Keratinocyte (primary cell): ENCODE measurements around the gene KIF11. TPM values are rescaled to one million over a fixed set of nuclear protein-coding genes. Genes with fewer than 3 reads are reported as not detected.
A peak's percentile ranks its signal among the peaks of the same experiment; 100 is the strongest.

Source experiments
- DNase-seq: peaks from one replicate; pipeline ENCODE4 v3.0.0-alpha.2; 2011; ENCODE audit warnings: low read depth, missing footprints, low spot score
- FAIRE-seq: peaks from 2 replicates; lab custom pipeline; 2011; peaks lifted over from hg19 to GRCh38; lab: Jason Lieb, UNC
- H2AFZ ChIP-seq: 2 replicates; pipeline ENCODE4 v1.6.0; 2012; ENCODE audit warnings: low read length, control low read depth, inconsistent platforms; ENCODE audit not compliant: control insufficient read depth
- H3K27ac ChIP-seq: 2 replicates; pipeline ENCODE4 v1.5.1; 2011; ENCODE audit warnings: low read length; ENCODE audit not compliant: control insufficient read depth, insufficient read depth
- H3K27me3 ChIP-seq: 3 replicates; pipeline ENCODE4 v1.6.0; 2011; ENCODE audit warnings: low read length; ENCODE audit not compliant: control insufficient read depth, insufficient read depth; ENCODE audit errors: extremely low read depth
- H3K36me3 ChIP-seq, 2 experiments: 2 replicates in 1 of 2; 3 replicates in 1 of 2; pipeline ENCODE4 v1.5.1; 2011; ENCODE audit warnings: low read length in 2 of 2, mild to moderate bottlenecking in 1 of 2; ENCODE audit not compliant: control insufficient read depth in 2 of 2, insufficient read depth in 2 of 2; ENCODE audit errors: extremely low read depth in 1 of 2
- H3K4me1 ChIP-seq: 3 replicates; pipeline ENCODE4 v1.5.1; 2011; ENCODE audit warnings: low read length; ENCODE audit not compliant: control insufficient read depth, insufficient read depth; ENCODE audit errors: extremely low read depth
- H3K4me2 ChIP-seq: 3 replicates; pipeline ENCODE4 v1.6.0; 2011; ENCODE audit warnings: low read depth, low read length; ENCODE audit not compliant: control insufficient read depth, insufficient read depth; ENCODE audit errors: extremely low read depth
- H3K4me3 ChIP-seq, 3 experiments: fragments of 200-600 bp in 1 of 3; sonication (generic) in 1 of 3; 2 replicates in 2 of 3; 3 replicates in 1 of 3; pipeline ENCODE4 v1.5.1; 2011 to 2016; ENCODE audit warnings: low read length in 3 of 3, mild to moderate bottlenecking in 3 of 3, control low read depth in 2 of 3, inconsistent platforms in 1 of 3, low read depth in 1 of 3, mixed read lengths in 1 of 3, mixed run types in 1 of 3, moderate library complexity in 1 of 3; ENCODE audit not compliant: control insufficient read depth in 2 of 3, insufficient read depth in 2 of 3; ENCODE audit errors: extremely low read depth in 1 of 3
- H3K79me2 ChIP-seq: 2 replicates; pipeline ENCODE4 v1.6.0; 2012; ENCODE audit warnings: low read length; ENCODE audit not compliant: control insufficient read depth, insufficient read depth
- H3K9ac ChIP-seq: 3 replicates; pipeline ENCODE4 v1.6.0; 2011; ENCODE audit warnings: low read length; ENCODE audit not compliant: control insufficient read depth, insufficient read depth; ENCODE audit errors: extremely low read depth
- H3K9me1 ChIP-seq: 3 replicates; pipeline ENCODE4 v1.6.0; 2011; ENCODE audit warnings: low read length; ENCODE audit not compliant: control insufficient read depth, insufficient read depth; ENCODE audit errors: extremely low read depth
- H3K9me3 ChIP-seq: 2 replicates; pipeline ENCODE4 v1.5.1; 2012; ENCODE audit warnings: low read depth, low read length; ENCODE audit not compliant: control insufficient read depth
- H4K20me1 ChIP-seq: 3 replicates; pipeline ENCODE4 v1.6.0; 2011; ENCODE audit warnings: low read length; ENCODE audit not compliant: control insufficient read depth, insufficient read depth; ENCODE audit errors: extremely low read depth
- EZH2 ChIP-seq: IDR thresholded peaks from one replicate; pipeline ENCODE4 v1.6.1; 2012; ENCODE audit warnings: inconsistent platforms, mild to moderate bottlenecking, low read length, moderate library complexity
- dilution Hi-C: fragments of 300-500 bp; cut with MboI; formaldehyde crosslinking; loops from one replicate; pipeline ENCODE4 v1.7.0; 2020; ENCODE audit warnings: low sequenced_read_pairs; ENCODE audit not compliant: extremely low pct_ligation_motif_present
- polyA plus RNA-seq, 5 experiments: library from polyadenylated mRNA; depleted of rRNA in 3 of 5; stranded (reverse) in 3 of 5; stranded (forward) in 1 of 5; unstranded in 1 of 5; fragments of >200 nt; gene quantifications; 1 replicate in 1 of 5; 2 replicates in 3 of 5; 3 replicates in 1 of 5; pipeline versions ENCODE4 v1.2.1 to v1.2.3, GENCODE V29; 2011 to 2012; ENCODE audit warnings: missing spikeins in 2 of 5, low read depth in 1 of 5, low replicate concordance in 1 of 5
- small RNA-seq, 3 experiments: library from RNA; depleted of rRNA; stranded (forward); fragments of <200 nt; gene quantifications; one replicate each; pipeline ENCODE3, GENCODE V24; 2012; ENCODE audit warnings: low read depth in 3 of 3, low replicate concordance in 1 of 3; ENCODE audit not compliant: insufficient read length in 3 of 3
- TF ChIP-seq, protein P1 (sequence below), 3 experiments: IDR thresholded peaks in 1 of 3; conservative IDR thresholded peaks in 1 of 3; optimal IDR thresholded peaks in 1 of 3; 2 replicates in 2 of 3; 3 replicates in 1 of 3; pipeline versions ENCODE3 to v1.5.1; 2011; ENCODE audit warnings: low read length in 3 of 3, mild to moderate bottlenecking in 3 of 3, moderate library complexity in 2 of 3, control low read depth in 1 of 3, inconsistent platforms in 1 of 3; ENCODE audit not compliant: insufficient read depth in 2 of 3; ENCODE audit errors: extremely low read depth in 1 of 3

The KIF11 gene
- polyA plus RNA-seq, 1 donor (not counting 4 experiments of a cell fraction or from before 2014, with no cell fraction given), result 10.6 TPM

DNA sequence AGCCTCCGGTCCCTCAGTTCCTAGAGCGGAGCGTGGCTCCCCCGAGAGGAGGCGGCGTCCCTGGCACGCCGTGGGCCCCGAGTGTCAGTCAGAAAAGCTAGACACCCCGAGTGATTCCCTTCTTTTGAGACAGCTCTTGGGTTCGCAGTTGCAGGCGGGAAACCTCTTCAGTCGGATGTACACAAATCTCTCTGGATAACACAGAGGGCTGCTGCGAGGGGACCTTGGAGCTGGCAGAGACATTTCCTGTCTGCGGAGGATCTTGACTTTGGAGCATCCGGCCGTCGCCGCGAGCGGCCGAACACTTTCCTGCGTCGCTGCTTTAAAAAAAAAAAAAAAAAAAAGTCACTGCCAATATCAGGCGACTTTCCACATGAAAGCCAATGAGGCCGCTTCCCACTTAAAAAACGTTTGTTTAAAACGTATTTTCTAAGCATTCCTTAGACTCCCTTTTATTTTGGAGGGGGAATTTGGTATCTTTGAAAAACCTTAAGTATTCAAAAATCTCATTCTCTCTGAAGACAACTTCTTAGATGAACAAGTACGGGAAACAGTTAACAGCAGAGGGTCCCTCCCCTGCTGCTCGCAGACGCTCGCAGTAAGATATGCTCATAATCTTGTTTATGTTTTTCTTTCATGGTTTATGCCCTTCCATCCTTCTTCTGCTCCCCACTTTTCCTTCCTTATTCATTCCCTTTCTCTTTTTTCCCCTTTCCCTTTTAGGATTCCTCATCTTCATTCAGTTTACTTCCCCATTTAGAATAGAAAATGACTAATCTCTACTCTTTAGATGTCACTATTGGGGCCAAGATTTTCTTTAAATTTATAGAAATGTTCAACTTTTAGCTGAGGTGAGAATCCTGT, 106.8 kb downstream of the KIF11 start:
- Histone ChIP-seq H3K27ac (no peak overlapping the region), H3K4me1 (peaks cover 3% of the 10 kb centered on the region), H3K27me3 (peaks cover 50% of the 10 kb centered on the region), H3K79me2 (no peaks in the 10 kb centered on the region), H3K4me3 (peak overlapping the region; percentile 16 to 52 (median 37)), H3K4me2 (peak overlapping the region; percentile 74), H3K9me3 (no peaks in the 10 kb centered on the region), H3K9me1 (no peaks in the 10 kb centered on the region), H2AFZ (peak overlapping the region; percentile 8), H4K20me1 (no peaks in the 10 kb centered on the region), H3K36me3 (no peaks in the 10 kb centered on the region), H3K9ac (peak overlapping the region; percentile 2)
- no peak for DNase-seq
- FAIRE-seq, result no peak
- TF ChIP-seq, protein P1, sequence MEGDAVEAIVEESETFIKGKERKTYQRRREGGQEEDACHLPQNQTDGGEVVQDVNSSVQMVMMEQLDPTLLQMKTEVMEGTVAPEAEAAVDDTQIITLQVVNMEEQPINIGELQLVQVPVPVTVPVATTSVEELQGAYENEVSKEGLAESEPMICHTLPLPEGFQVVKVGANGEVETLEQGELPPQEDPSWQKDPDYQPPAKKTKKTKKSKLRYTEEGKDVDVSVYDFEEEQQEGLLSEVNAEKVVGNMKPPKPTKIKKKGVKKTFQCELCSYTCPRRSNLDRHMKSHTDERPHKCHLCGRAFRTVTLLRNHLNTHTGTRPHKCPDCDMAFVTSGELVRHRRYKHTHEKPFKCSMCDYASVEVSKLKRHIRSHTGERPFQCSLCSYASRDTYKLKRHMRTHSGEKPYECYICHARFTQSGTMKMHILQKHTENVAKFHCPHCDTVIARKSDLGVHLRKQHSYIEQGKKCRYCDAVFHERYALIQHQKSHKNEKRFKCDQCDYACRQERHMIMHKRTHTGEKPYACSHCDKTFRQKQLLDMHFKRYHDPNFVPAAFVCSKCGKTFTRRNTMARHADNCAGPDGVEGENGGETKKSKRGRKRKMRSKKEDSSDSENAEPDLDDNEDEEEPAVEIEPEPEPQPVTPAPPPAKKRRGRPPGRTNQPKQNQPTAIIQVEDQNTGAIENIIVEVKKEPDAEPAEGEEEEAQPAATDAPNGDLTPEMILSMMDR (optimal IDR thresholded peaks at IDR 0.05 in 1 of 3, IDR thresholded peaks at IDR 0.05 in 1 of 3, conservative IDR thresholded peaks at IDR 0.05 in 1 of 3; ENCODE audit: extremely low read depth in 1 of 3, insufficient read depth in 2 of 3, low read length in 3 of 3), result no peak
- TF ChIP-seq EZH2, result peak; percentile 47
- dilution Hi-C loops, result no loop called here

DNA sequence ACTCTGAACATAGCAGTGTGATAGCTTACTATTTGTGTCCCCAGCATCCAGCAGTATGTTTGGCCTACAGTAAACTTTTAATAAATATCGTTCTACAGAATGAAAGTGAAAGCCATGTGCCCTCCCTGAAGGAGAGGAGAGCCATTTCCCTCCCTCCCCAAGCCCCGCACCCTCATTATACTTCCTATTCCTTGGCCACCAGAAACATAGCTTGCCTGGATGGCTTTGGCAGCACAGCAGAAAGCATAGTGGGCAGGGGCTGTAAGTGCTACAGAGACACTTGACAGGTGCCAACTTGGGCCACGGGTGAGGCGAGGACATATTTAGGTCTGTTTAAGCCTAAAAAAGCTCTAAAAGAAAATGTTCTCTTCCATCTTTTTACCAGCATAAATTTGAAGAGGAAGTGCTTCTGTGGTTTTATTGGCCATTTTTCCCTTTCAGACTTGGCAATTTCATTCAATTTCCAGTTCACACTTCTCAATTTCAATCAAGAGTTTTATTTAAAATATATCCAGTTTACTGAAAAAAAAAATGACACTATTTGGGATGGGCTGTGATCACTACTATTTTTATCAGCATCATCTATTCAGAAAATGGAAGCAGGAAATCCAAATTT, 109.5 kb downstream of the KIF11 start:
- Histone ChIP-seq H3K27me3 (peaks cover 35% of the 10 kb centered on the region), H3K4me3 (no peak overlapping the region), H3K9me3 (no peaks in the 10 kb centered on the region), H3K9ac (no peak overlapping the region), H3K9me1 (no peaks in the 10 kb centered on the region), H4K20me1 (no peaks in the 10 kb centered on the region), H3K4me2 (no peak overlapping the region), H2AFZ (no peak overlapping the region), H3K36me3 (no peaks in the 10 kb centered on the region), H3K4me1 (no peaks in the 10 kb centered on the region), H3K27ac (no peak overlapping the region), H3K79me2 (no peaks in the 10 kb centered on the region)
- TF ChIP-seq EZH2, result no peak
- TF ChIP-seq, protein P1 (optimal IDR thresholded peaks at IDR 0.05 in 1 of 3, IDR thresholded peaks at IDR 0.05 in 1 of 3, conservative IDR thresholded peaks at IDR 0.05 in 1 of 3; ENCODE audit: extremely low read depth in 1 of 3, insufficient read depth in 2 of 3, low read length in 3 of 3), result no peak
- FAIRE-seq (no peak), DNase-seq (no peak)
- dilution Hi-C loops, result no loop called here

Small RNAs within 50 kb of the gene (small RNA-seq; reads per million reads assigned to genes)
- 0 reads per million in 3 experiments for gene RN7SL644P

Other genes starting within 250 kb of the KIF11 start
- gene IDE, start 19.0 kb upstream of the KIF11 start, polyA plus RNA-seq, result 13.7 to 24.4 TPM (median 16.5 TPM) in 3 replicates
- gene HHEX, start 96.8 kb downstream of the KIF11 start, polyA plus RNA-seq, result not detected in 3 replicates